HG03354 (cell line): ENCODE data around the gene WDR49.
"Not testable (repeated sequence)": the region's sequence is repeated elsewhere in the genome, so short reads cannot be mapped to it uniquely, and the experiment has no call there.

Experiments
- ATAC-seq: cut with Tn5 transposase; IDR thresholded peaks from one replicate; pipeline ENCODE4 v1.9.1; 2021; ENCODE audit warnings: mild to moderate bottlenecking; ENCODE audit not compliant: unreplicated experiment, poor library complexity, severe bottlenecking

The WDR49 gene

DNA sequence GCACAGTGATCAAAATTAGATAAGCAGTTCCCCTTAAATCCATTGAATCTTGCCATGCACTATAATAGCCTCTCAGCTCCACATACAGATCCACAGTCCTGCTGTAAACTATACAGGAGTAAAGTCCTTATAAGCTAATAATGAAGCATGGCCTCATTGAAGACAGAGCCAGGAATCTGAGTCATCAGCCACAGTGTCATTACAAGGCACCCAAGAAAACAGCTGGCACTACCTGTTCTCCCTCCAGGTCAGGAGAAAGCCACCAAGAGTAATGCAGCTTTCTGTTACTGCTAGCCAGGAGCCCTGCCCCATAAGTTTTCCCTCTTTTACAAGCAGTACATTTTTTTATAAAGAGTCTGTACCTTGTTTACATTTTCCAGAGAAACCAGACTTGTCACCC lies 27.3 kb downstream of the WDR49 start:
- no peak for ATAC-seq

DNA sequence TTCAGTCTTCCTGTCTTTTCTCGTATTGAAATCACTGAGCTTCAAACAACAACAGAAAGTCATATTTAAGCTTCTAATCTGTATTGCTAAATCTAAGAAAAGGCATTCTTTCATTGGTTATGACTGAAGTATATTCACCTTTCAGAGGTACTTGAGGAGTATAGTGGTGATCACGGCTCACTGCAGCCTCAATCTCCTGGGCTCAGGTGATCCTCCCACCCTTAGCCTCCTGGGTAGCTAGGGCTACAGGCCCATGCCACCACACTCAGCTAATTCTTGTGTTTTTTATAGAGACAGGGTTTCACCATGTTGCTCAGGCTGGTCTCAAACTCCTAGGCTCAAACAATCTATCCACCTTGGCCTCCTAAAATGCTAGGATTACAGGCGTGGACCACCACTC lies 38.7 kb downstream of the WDR49 start:
- ATAC-seq = no peak

DNA sequence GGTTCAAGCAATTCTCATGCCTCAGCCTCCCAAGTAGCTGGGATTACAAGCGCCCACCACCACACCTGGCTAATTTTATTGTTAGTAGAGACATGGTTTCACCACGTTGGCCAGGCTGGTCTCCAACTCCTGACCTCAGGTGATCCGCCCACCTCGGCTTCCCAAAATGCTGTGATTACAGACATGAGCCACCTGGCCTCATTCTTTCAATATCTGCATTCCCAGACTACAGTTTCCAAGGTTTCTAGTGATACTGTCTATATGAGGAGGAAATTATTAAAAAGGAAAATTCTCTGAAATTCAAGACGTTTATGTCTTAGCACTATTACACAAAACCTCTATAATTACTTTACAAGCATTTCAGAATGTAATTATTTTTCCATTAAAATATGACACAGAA lies 39.5 kb downstream of the WDR49 start:
- not testable (repeated sequence) for ATAC-seq

DNA sequence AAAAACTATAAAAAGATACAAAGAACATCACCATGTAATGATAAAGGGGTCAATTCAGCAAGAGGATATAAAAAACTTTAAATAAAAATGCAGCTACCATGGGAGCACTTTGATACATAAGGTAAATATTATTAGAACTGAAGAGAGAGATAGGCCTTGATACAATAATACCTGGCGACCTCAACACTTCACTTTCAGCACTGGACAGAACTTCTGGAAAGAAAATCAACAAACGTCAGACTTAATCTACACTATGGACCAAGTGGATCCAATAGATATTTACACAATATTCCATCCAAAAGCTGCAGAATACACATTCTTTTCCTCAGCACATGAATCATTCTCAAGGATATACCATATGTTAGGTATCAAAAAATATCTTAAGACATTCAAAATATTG lies 42.0 kb downstream of the WDR49 start:
- no peak for ATAC-seq

DNA sequence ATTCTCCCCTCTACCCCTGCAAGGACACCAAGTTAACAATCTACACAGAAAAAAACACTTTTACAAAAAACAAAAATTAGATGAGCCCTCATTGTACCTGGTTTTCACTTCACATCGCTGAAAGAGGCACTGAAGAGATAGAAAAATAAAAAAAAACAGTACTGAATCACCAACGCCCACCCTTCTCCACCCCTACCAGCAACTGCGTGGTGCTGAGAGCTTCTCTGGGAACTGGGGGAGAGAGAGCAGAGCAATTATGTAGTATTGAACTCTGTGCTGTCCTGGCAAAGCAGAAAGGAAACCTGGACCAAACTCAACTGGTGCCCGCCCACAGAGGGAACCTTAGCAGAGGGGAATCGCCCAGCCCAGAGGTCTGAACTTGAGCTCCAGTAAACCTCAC lies 44.6 kb downstream of the WDR49 start:
- no peak for ATAC-seq

DNA sequence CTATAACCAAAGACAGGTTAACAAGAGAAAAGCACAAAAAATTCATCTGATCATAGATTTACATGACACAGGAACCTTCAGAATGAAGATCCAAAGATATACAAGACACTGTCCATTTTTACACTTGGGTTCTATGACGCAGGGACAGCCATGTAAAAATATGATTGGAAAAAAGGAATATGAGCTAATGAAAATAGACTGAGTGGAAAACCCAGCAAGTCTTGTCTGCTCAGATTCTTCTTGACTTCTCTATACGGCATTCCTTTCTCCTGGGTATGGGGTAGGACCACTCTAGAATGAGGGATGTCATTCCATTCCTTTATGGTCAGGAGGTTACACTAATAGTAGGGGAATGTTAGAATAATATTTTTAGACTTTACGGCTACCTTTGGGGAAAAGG lies 46.9 kb downstream of the WDR49 start:
- no peak for ATAC-seq

DNA sequence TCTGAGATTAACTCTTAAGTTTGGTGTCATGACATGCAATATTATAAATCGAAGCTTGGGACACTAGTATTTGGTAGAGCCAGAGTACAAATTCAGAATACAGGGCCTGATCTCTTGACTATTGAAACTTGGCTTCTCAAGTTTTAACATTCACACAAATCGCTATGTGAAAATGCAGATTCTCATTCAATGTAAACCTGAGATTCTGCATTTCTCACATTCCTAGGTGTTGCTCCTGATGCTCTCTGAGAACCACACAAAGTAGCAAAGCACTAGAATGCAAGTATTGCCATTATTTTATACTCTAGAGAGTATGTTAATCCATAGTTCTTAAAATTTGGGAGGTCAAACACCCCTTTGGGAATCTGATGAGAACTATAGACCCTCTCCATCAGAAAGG lies 47.9 kb downstream of the WDR49 start:
- no peak for ATAC-seq

DNA sequence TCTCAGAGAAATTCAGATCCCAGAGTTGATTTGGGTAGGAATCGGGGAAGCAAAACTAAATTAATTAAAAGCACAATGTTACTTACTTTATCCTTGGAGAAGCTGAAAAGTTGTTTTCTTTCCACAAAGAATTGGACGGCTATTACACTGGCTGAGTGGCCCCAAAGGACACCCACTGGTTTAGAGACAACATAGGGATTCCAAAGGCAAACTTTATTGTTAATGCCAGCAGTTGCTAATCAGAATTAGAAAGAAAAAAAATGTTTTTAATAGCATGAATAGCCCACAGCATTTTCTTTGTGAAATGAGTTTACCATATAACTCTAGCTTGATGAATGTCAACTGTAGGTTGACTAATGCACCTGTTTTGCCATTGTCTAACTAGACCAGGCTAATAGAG lies 51.7 kb downstream of the WDR49 start:
- ATAC-seq = no peak

DNA sequence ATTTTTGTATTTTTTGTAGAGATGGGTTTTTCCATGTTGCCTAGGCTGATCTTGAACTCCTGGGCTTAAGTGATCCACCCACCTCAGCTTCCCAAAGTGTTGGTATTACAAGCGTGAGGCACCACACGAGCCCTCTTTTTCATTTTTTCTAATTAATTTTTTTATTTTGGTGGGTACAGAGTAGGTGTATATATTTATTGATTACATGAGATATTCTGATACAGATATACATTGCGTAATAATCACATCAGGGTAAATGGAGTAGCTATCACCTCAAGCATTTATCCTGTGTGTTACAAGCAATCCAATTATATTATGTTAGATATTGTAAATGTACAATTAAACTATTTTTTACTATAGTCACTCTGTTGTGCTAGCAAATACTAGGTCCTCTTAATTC lies 66.1 kb downstream of the WDR49 start:
- ATAC-seq = no peak

DNA sequence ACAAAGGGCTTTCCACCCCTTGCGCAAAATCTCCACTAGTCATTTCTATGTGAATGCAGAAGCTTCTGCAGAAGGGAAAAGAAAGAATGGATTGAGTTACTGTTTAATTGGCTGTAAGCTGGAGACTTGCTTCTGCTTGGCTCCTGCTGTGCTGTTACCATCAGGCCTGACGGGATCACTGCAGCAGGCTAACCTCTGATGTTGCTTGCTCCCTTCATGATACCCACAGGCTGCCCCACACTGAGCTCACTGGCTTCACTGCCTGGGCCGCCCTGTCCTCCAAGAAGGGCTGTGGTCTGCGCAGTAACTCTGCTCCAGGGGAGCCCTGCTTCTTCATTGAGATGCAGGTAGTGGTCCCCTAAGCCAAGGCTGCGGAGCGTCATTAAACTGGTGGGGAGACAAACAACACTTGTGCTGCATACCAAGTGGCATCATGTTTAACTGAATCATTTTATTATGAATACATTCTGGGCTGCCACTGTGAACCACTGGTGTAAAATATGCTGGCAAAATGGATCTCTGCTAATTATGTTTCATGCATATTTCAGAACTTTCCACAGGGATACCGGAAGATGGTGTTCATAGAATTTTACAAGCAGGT lies 78.6 kb downstream of the WDR49 start:
- ATAC-seq = no peak

DNA sequence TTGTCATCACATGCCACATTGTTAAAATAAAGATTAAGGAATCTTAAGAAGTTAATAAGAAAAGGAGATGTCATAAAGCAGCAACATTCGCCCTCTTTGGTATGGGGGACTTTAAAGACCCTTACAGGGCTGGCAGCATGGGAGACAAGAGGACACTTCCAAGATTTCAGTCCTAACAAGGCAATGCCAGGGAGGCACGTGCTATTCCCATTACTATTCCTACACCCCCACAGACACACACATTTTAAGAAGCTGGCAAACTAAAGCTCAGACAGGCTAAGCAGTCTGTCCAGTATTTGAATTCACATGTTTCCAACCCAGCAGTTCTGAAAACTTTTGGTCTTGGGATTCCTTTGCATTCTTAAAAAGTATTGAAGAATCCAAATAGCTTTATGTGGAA lies 80.8 kb downstream of the WDR49 start:
- no peak for ATAC-seq

DNA sequence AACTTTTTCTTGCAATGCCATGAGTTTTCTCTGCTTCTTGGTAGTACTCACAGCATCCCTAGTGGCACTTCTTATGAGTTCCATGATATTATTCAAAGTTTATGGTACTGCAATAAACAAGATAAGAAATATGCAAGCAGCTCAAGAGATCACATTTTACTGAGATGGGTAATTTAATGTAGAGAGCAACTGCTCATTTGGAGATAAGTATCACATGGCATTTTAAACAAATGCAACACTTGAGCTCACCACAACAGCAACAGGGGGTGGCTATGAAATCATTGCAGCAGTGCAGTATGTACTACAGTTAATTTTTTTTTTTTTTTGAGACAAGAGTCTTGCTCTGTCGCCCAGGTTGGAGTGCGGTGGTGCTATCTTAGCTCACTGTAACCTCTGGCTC lies 85.1 kb downstream of the WDR49 start:
- ATAC-seq = no peak

DNA sequence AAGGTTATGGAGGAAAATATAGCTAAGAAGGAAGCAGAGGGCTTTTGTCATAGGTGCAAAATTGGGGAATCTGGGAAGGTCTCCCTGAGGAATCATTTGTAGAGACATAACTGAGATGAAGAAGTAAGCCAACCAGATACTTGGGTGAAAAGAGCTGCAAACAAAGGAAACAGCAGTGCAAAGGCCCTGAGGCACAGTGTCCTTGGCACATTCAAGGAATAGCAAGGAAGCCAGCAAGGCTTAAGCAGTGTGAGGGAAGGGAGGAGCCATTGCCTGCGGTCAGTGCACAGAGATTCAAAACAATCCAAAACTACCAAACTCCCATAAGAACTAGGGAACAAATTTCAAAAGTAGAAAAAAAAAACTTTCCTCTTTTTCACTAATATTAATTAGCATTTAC lies 88.3 kb downstream of the WDR49 start:
- ATAC-seq = no peak

DNA sequence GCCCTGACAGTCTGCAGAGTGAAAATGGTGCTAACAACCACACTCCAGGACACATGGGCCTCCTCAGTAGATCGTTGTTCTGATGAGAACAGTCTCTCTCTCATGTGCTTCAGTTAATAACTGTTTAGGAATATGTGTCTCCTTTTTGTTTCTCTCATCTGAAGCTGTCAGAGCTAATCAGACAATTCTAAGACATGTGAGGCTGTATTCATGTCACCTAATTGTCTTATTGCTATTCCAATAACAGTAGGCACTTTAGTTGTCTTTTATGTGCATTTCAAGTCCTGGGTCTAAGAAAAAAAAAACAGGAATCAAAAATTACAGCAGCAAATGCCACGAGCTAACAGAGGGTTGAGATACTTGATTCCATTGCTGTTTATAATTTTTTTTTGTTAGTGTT lies 89.1 kb downstream of the WDR49 start:
- ATAC-seq = no peak

DNA sequence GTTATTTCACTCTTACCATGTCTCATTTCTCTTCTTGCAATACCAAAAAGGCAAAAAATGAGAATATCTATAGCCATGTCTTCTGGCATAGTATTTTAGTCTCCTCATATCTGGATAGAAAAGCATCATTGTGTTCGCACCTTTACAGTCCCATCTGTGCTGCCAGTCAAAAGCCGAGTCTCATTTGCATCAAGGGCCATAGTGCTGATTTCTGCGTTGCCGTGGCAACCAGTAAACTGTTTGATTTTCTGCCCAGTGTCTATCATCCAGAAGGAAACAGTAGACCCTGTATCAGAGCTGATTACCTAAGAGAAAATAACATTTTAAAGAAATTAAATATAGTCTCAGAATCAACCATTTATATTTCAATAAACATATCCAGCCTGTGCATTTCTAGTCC lies 93.8 kb downstream of the WDR49 start:
- ATAC-seq = no peak

DNA sequence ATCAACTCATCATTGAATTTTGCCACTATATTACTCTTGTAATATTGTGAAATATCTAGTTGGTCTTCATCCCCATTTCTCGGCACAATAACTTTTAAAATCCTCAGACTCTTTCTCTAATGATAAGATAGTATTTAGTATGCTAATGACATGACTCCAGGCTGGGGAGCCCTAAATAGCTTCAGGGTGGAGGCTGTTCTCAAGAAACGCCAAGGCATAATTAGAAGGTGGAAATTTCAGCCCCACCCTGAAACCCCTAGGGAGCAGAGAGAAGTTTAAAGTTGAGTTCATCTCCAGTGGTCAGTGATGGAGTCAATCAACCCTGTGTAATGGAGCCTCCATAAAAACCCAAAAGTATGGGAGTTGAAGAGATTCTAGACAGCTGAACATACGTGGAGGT lies 98.8 kb downstream of the WDR49 start:
- ATAC-seq = no peak

DNA sequence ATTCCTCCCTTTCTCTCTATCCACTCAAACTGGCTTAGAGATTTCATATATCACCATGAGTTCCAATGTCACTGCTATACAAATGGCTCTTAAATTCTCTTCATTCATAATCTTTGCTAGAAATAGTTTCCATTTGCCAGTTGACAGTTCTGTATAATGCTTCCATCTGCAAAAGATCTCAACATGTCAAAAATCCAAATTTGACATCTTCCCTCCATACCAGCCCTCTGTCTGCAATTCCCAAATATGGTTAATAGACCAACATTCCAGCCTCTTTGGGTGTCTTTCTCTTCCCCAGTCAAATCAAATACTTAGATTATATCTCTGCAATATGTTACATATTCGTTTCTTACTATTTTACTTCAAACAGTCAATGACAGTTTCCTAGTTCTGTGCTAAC lies 115.7 kb downstream of the WDR49 start:
- no peak for ATAC-seq

DNA sequence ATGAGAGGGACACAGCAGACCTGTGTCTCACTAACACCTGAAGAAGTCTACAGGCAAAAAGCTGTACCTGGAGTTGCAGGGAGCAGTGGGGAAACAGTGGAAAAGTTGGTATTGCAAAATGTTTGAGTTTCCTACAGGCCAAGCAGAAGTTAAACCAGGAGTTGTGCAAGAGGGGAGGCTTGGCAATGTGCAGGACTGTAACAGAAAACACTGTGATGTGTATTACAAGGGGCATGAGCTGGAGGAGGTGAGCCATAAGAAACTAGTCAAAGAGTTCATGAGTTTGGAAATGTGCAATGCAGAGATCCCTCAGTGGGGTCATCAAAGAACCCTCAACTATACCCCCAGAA lies 132.8 kb downstream of the WDR49 start:
- no peak for ATAC-seq

DNA sequence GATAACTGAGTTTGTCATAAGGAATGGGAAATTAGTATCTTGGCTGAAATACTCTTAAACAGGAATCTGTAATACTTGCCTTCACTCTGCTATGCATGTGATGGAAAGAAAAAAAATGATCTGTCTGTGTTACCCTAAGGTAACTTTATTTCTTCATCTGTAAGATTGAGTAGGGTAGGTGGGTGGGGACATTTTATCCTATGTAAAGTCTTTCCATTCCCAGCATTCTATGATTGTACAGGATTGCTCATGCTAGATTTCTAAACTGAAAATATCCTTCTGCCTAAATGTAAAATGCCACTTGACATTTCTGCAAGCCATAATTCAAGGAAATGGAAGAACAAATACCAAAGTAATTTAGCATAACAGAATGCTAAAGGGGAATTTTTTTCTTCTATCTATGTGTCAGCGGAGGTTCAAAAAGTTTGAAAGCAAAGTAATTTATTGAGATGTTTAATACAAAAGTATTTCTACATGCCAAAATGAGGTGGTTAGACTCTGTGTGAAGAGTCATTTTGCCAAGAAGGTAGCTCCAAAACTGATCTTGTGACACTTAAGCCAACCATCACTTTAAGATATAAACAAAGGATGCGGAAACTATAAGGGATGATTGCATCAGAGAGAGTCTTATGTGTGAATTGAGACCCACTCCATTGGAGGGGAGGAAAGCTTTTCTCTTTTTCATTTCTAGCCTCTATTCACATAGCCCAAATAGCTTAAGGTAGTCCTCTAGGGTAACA lies 133.3 kb downstream of the WDR49 start:
- no peak for ATAC-seq

DNA sequence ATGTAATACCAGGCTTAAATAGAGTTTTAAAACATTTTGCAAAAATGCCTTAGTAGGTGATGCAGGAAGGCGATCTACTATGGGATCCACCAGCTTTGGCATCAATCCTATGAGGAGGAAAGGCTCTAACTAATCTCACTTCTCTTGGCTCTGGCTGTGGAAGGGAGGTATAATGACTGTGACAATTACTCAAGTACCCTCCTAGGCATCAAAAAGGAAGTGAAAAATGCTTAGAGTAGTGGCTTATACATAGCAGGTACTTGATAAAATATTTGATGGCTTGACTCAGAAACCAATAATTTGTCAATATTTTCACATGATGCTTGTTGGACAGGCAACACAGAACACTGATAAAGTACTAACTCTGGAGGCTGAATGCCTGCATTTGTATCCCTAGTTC lies 145.8 kb downstream of the WDR49 start:
- ATAC-seq = no peak

DNA sequence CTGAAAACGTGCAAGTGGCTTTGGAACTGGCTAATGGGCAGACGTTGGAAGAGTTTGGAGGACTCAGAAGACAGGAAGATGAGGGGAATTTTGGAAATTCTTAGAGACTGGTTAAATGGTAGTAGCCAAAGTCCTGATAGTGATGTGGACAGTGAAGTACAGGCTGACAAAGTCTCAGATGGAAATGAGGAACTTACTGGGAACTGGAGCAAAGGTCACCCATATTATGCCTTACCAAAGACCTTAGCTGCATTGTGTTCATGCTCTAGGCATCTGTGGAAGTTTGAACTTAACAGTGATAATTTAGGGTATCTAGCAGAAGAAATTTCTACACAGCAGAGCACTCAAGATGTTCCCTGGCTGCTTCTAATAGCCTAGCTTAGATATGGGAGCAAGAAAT lies 151.3 kb downstream of the WDR49 start:
- ATAC-seq = no peak

DNA sequence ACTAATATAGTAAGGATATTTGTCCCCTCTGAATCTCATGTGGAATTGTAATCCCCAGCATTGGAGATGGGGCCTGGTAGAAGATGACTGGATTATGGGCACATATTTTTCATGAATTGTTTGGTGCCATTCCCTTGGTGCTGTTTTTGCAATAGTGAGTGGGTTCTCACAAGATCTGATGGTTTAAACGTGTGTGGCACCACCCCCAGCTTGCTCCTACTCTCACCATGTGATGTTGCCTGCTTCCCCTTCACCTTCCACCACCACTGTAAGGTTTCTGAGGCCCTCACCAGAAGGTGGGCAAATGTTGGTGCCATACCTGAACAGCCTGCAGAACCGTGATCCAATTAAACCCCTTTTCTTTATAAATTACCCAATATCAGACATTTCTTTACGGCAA lies 151.8 kb downstream of the WDR49 start:
- no peak for ATAC-seq
